ENCODE results near the gene FOXK2.
A peak's percentile ranks its signal among the peaks of the same experiment; 100 is the strongest.
"Not testable (repeated sequence)": the region's sequence is repeated elsewhere in the genome, so short reads cannot be mapped to it uniquely, and the experiment has no call there.

Gene FOXK2

GRCh38 chr17:82531431-82531881 lies 11.9 kb downstream of the FOXK2 start:
- DNase-seq (ENCODE audit: low read depth in 1 of 2, low spot score in 1 of 2): no peak

DNA sequence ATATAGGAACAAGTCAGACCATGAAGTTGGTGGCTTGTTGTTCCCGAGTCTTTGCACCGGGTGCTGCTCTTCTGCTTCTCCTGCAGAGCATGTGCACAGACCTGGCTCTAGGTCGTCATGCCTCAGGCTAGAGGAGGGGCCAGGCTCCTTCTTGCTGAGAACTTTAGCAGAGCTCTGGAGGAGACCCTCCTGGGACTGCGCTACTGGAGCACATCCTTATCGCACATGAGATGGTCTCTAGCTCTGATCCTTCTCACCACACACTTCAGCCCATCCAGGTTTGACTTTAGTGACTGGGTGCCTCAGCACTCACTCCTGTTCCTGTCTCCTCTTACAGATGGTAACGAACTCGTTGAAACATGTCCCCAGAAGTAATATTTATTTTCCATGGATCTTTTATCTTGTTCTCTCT lies 14.9 kb downstream of the FOXK2 start:
- no peak for DNase-seq (ENCODE audit: low read depth in 1 of 2, low spot score in 1 of 2)

GRCh38 chr17:82536512-82537201 lies 17.1 kb downstream of the FOXK2 start:
- no peak for DNase-seq (ENCODE audit: low read depth in 1 of 2, low spot score in 1 of 2)

GRCh38 chr17:82537228-82537627 lies 17.7 kb downstream of the FOXK2 start:
- DNase-seq (ENCODE audit: low read depth in 1 of 2, low spot score in 1 of 2): not testable (repeated sequence)

GRCh38 chr17:82539076-82539475 lies 19.5 kb downstream of the FOXK2 start:
- not testable (repeated sequence) for DNase-seq (ENCODE audit: low read depth in 1 of 2, low spot score in 1 of 2)

GRCh38 chr17:82542439-82542838 lies 22.9 kb downstream of the FOXK2 start:
- no peak for DNase-seq (ENCODE audit: low read depth in 1 of 2, low spot score in 1 of 2)

DNA sequence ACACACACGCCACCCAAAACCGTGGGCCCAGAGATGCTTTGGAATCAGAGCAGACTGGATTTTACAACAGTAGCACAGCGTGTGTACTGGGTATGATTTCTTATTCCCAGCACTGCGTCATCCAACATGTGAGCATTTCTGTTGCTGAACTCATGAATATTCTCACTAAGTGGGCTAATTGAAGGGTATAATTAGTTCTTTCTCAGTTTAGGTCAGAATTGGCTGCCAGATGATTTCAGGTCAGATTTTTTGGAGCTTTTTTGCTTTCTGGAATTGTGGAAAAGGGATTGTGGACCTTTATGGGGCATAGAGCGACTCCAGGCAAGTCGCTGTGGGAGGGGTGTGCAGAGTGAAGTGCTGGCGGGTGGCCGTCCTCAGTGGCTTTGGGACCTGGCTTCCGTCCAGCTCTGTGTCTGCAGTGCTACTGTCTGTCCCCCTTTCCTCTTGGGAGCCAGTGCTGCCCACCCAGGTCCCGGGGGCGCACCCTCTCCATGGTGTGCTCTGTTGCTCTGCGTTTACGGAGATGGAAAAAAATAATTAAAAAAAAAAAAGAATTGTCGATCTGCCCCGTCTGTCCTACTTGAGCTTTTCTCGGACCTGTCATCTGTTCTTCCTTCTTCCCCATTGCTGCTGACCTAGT lies 25.0 kb downstream of the FOXK2 start:
- no peak for DNase-seq (ENCODE audit: low read depth in 1 of 2, low spot score in 1 of 2)

DNA sequence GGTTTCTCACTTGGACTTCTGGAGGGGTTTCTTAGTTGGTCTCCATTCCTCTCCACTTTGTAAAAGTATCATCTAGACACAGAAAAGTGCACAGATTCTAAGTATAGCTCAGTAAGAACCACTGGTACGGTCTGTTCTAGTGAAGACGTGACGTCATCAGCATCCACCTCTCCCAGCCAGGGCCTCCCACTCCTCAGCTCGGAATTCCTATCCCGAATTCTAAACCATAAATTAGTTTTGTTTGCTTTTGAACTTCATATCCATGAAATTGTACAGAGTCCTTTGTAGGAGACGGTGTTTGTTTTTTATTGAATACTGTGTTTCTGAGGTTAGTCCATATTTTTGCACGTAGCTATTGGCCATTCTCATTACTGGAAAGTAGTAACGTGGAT lies 25.5 kb downstream of the FOXK2 start:
- no peak for DNase-seq (ENCODE audit: low read depth in 1 of 2, low spot score in 1 of 2)

DNA sequence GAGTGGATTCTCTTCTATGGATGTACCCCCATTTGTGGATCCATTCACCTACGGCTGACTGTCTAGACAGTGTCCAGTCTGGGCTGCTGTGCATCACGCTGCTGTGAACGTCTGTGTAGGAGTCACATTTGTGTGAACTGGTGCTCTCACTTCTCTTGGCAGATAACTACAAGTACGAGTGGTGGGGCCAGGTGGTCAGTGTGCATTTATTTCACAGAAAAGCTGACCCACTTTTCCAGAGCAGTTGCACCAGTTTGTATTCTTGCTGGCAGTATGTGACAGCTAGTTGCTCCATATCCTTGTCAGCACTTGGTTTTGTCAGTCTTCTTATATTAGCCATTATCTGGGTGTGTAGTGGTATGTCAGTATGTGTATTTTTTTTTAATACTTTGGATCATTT lies 28.4 kb downstream of the FOXK2 start:
- DNase-seq (ENCODE audit: low read depth in 1 of 2, low spot score in 1 of 2): no peak

DNA sequence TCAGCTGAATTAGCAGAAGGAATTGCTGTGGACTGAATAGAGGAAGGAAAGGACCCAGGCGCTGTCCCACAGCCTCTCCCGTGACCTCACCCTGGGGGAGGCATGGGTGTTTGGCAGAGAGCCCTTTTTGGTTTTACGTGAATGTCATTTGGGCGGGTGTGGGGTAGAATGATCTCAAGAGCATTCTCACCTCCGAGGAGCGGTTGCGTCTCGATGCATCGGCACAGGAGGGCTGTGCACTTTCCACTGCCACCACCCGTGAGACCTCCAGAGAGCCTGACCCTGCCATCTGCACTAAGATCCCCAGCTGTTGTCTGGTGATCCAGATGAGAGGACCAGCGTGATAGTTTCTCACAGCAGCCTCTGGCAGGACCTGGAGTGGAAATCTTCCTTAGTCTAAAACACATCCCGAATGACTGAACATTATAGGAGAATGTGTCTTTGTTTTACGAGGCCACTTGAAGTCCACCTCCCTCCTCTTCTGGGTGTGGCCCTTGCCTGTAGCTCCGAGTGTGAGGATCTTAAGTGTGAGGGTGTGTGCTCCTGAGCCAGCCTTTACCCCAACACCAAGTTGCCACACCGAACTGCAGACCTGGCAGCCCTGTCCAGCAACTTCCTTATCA lies 29.3 kb downstream of the FOXK2 start:
- no peak for DNase-seq (ENCODE audit: low read depth in 1 of 2, low spot score in 1 of 2)

- peak; percentile 55 to 56 for DNase-seq (ENCODE audit: low read depth in 1 of 2, low spot score in 1 of 2)
Measured at GRCh38 chr17:82551779-82552457, 32.4 kb downstream of the FOXK2 start.

GRCh38 chr17:82552580-82552979 lies 33.0 kb downstream of the FOXK2 start:
- no peak for DNase-seq (ENCODE audit: low read depth in 1 of 2, low spot score in 1 of 2)

DNA sequence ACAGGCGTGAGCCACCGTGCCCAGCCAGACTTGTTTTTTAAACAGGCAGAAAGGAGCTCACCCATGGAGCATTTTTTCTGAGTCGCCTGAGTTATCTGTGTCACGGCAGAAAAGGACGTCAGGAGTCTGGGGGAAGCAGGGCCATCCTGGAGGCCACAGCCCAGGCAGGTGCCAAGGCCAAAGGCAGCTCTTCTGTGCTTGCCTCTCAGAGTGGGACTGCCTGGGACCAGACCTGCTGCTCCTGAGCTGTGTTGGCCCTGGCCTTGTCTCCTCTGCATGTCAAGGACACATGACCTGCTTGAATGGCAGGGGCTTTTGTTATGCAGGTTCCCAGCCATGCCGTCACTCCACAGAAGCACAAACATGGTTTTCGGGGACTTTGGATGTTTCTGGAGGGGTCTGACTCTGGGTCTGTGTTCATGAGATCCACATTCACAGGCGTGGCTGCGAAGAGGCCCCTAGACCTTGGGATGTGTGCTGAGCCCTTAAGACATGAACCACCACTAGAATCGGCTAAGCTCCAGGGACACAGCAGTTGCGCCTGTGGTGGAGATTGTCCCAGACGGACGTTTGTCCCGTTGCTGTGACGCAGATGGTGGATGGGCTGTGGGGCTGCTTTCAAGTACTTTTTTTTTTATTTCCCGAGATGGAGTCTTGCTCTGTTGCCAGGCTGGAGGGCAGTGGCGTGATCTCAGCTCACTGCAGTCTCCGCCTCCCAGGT lies 33.8 kb downstream of the FOXK2 start:
- no peak for DNase-seq (ENCODE audit: low read depth in 1 of 2, low spot score in 1 of 2)

DNA sequence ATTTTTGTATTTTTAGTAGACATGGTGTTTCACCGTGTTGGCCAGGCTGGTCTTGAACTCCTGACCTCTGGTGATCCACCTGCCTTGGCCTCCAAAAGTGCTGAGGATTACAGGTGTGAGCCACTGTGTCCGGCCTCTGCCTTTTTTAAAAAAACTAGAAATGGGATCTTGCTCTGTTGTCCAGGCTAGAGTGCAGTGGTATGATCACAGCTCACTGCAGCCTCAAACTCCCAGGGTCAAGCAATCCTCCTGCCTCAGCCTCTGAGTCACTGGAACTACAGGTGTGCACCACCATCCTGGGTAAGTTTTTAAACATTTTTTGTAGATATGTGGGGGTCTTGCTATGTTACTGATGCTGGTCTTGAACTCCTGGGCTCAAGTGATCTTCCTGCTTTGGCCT lies 38.0 kb downstream of the FOXK2 start:
- DNase-seq (ENCODE audit: low read depth in 1 of 2, low spot score in 1 of 2): not testable (repeated sequence)

- no peak for DNase-seq (ENCODE audit: low read depth in 1 of 2, low spot score in 1 of 2)
Measured at GRCh38 chr17:82559566-82560251, 40.2 kb downstream of the FOXK2 start.

DNA sequence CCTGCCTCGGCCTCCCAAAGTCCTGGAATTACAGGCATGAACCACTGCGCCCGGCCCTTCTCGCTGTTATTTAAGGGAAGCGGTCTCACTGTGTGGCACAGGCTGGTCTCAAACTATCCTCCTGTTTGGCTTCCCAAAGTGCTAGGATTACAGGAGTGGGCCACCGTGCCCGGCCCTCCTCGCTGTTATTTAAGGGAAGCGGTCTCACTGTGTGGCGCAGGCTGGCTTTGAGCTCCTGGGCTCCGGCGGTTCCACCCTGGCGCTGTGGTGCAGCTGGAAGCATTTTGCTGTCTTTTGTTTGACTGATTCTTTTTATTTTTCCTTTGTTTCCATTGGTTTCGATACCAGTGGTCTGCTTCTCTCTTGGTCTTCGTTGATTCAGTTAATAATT lies 40.7 kb downstream of the FOXK2 start:
- no peak for DNase-seq (ENCODE audit: low read depth in 1 of 2, low spot score in 1 of 2)

DNA sequence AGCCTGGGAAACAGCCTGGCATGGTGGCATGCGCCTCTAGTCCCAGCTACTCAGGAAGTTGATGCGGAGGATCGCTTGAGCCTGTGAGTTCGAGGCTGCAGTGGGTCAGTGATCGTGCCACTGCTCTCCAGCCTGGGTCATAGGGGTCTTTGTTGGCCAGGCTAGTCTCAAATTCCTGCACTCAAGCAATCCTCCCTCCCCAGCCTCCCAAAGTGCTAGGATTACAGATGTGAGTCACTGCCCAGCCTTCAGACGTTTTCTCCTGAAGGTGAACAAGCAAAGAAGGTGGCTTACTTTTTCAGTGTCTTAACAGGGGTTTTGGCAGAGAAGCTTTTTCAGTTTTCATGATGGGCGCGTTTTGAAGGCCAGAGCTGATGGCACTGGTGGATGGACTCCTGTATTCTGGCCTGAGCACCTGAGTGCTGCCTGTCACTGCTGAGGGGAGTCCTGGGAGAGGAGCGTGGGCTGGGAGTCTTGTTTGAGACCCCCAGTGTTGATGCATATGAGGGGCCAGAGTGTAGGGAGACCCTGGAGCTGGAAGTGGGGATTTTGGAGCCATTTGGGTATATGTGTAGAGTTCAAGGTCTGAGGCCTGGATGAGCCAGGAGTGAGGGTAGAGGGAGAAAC lies 41.4 kb downstream of the FOXK2 start:
- no peak for DNase-seq (ENCODE audit: low read depth in 1 of 2, low spot score in 1 of 2)

DNA sequence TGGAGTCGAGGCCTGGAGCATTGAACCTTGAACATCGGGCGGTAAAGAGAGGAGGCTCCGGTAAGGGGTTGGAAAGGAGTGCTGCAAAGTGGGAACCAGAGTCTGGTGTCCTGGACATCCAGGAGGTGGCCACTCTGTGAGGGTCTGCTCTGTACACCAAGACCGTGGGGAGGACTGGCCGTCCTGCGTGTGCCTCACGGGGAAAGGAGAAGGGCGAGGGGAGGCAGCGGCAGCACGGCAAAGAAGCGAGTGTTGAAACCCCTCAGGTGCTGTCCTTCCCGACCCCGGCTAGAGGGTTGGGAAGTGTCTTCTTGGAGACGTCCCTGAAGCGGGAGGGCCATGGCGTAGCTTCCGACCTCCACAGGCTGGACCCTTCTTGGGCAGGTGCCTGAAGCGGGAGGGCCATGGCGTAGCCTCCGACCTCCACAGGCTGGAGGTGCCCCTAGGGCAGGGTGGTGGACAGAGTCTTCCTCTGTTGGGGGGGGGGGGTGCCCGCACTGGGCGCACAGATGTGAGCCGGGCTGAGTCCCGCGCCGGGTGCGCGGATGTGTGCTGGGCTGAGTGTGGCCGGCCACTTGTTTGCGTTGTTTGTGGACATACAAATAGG lies 42.0 kb downstream of the FOXK2 start:
- no peak for DNase-seq (ENCODE audit: low read depth in 1 of 2, low spot score in 1 of 2)

- not testable (repeated sequence) for DNase-seq (ENCODE audit: low read depth in 1 of 2, low spot score in 1 of 2)
Measured at GRCh38 chr17:82562718-82563220, 43.2 kb downstream of the FOXK2 start.

DNA sequence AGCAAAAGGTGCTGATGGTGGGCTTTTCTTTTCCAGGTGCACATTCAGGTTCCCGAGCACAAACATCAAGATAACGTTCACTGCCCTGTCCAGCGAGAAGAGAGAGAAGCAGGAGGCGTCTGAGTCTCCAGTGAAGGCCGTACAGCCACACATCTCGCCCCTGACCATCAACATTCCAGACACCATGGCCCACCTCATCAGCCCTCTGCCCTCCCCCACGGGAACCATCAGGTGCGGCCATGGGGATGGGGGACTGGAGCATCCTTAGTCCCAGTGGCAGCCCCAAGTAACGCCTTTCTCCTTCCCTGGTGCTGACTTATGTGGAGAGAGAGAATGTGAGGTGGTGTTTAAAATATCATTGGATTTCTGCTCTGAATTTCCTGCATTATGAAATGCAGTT lies 43.8 kb downstream of the FOXK2 start:
- DNase-seq (ENCODE audit: low read depth in 1 of 2, low spot score in 1 of 2): no peak

Data from stimulated activated CD4-positive, alpha-beta T cell treated with anti-CD3 and anti-CD28 coated beads, Interleukin-15, amount 100 ng/mL, for 1 hour (primary cell).